Stomach (tissue), 4 donors: ENCODE results near the gene PRKN.

ENCODE experiments used
- CTCF ChIP-seq, 7 experiments: fragments of 450-650 bp in 4 of 7; fragments of 200-600 bp in 3 of 7; sonication (generic) in 3 of 7; IDR thresholded peaks; one replicate each; pipeline ENCODE4 v1.5.1; 2016 to 2019; ENCODE audit warnings: antibody characterized with exemption in 7 of 7, control low read depth in 2 of 7, mild to moderate bottlenecking in 1 of 7
- EP300 ChIP-seq: sonication (generic); formaldehyde crosslinking; IDR thresholded peaks from one replicate; pipeline ENCODE4 v1.6.1; 2017; ENCODE audit warnings: antibody characterized with exemption
- POLR2A ChIP-seq, 4 donors: fragments of 450-650 bp; IDR thresholded peaks; one replicate each; pipeline ENCODE4 v1.6.1; 2016; ENCODE audit warnings: antibody characterized with exemption in 4 of 4, control low read depth in 2 of 4, mild to moderate bottlenecking in 1 of 4, moderate library complexity in 1 of 4
- POLR2AphosphoS5 ChIP-seq, 3 donors: sonication (generic); formaldehyde crosslinking; IDR thresholded peaks; one replicate each; pipeline ENCODE4 v1.6.1; 2016; ENCODE audit warnings: antibody characterized with exemption in 3 of 3

DNA sequence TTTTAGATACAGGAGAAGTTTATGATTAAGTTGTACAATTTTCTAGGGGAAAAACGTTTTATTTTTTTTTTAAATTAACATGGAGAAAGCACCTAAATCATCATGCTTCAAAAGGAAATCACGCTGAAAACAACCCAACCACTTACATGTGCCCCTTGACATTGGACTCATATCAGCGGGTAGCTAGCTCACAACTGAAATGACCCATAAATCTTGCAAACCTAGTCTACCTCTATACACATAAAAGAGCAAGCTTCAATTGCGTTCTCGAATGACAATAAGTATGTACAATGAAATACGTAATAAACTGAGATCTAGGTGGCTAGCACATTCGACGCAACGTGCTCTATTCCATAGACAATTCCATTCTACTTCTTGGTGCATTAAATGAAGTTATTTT is 730.8 kb downstream of the PRKN start:
- no peak for TF ChIP-seq POLR2A (IDR thresholded peaks at IDR 0.05)
- TF ChIP-seq EP300, result no peak
- TF ChIP-seq CTCF (IDR thresholded peaks at IDR 0.05), result no peak
- TF ChIP-seq POLR2AphosphoS5 (IDR thresholded peaks at IDR 0.05), result no peak
